GM23338 (cell line): ENCODE measurements around the gene XPO4. TPM values are rescaled to one million over a fixed set of nuclear protein-coding genes. Genes with fewer than 3 reads are reported as not detected.

Source experiments
- ATAC-seq: fragments of 200-7000 bp; cut with Tn5 transposase; 3 replicates; pipeline ENCODE4 v1.9.1; 2020
- DNase-seq: peaks from one replicate; pipeline ENCODE4 v3.0.0-alpha.2; 2015; ENCODE audit warnings: low spot score
- H2AFZ ChIP-seq: fragments of 200-600 bp; sonication (generic); 2 replicates; pipeline ENCODE4 v1.8.0; 2016; ENCODE audit warnings: antibody characterized with exemption, mild to moderate bottlenecking, moderate library complexity
- H3F3A ChIP-seq: fragments of 200-600 bp; sonication (generic); replicated peaks from 2 replicates; pipeline ENCODE4 v1.8.0; 2017; ENCODE audit warnings: antibody characterized with exemption, mixed run types, low read depth
- H3K27ac ChIP-seq: fragments of 200-600 bp; sonication (generic); 2 replicates; pipeline ENCODE4 v1.6.1; 2016; ENCODE audit warnings: low read depth
- H3K27me3 ChIP-seq: fragments of 200-600 bp; sonication (generic); 2 replicates; pipeline ENCODE4 v1.8.0; 2016; ENCODE audit warnings: mild to moderate bottlenecking, mixed run types, moderate library complexity; ENCODE audit not compliant: insufficient read depth
- H3K36me3 ChIP-seq: fragments of 200-600 bp; sonication (generic); 2 replicates; pipeline ENCODE4 v1.8.0; 2016; ENCODE audit warnings: mild to moderate bottlenecking; ENCODE audit not compliant: insufficient read depth
- H3K4me1 ChIP-seq: fragments of 200-600 bp; sonication (generic); 2 replicates; pipeline ENCODE4 v1.8.0; 2016; ENCODE audit warnings: mild to moderate bottlenecking, moderate library complexity; ENCODE audit not compliant: insufficient read depth
- H3K4me2 ChIP-seq: fragments of 200-600 bp; sonication (generic); 2 replicates; pipeline ENCODE4 v1.7.1; 2017; ENCODE audit warnings: mixed run types
- H3K4me3 ChIP-seq: fragments of 200-600 bp; sonication (generic); 2 replicates; pipeline ENCODE4 v1.6.1; 2016; ENCODE audit warnings: mixed run types
- H3K79me2 ChIP-seq: fragments of 200-600 bp; sonication (generic); replicated peaks from 2 replicates; pipeline ENCODE4 v1.8.0; 2017; ENCODE audit warnings: mild to moderate bottlenecking; ENCODE audit not compliant: insufficient read depth
- H3K9me2 ChIP-seq: fragments of 200-600 bp; sonication (generic); 2 replicates; pipeline ENCODE4 v1.8.0; 2017; ENCODE audit not compliant: insufficient read depth
- H4K20me1 ChIP-seq: fragments of 200-600 bp; sonication (generic); replicated peaks from 2 replicates; pipeline ENCODE4 v1.8.0; 2017; ENCODE audit warnings: mild to moderate bottlenecking; ENCODE audit not compliant: insufficient read depth
- H3K27ac Mint-ChIP-seq: 2 replicates; pipeline ENCODE4 v1.8.0; 2020; ENCODE audit warnings: inconsistent platforms, mild to moderate bottlenecking, moderate library complexity, mixed read lengths
- H3K27me3 Mint-ChIP-seq: 3 replicates; pipeline ENCODE4 v1.8.0; 2022; ENCODE audit warnings: low read depth, mild to moderate bottlenecking, moderate library complexity, mixed read lengths, inconsistent platforms; ENCODE audit not compliant: insufficient read depth, poor library complexity
- H3K36me3 Mint-ChIP-seq: 3 replicates; pipeline ENCODE4 v1.8.0; 2021; ENCODE audit warnings: low read depth, mild to moderate bottlenecking, inconsistent platforms, moderate library complexity, mixed read lengths
- H3K4me1 Mint-ChIP-seq: 3 replicates; pipeline ENCODE4 v1.8.0; 2020; ENCODE audit warnings: mild to moderate bottlenecking, inconsistent platforms, mixed read lengths
- H3K4me3 Mint-ChIP-seq: 3 replicates; pipeline ENCODE4 v1.8.0; 2021; ENCODE audit warnings: moderate library complexity, mild to moderate bottlenecking, inconsistent platforms, mixed read lengths
- H3K9me3 Mint-ChIP-seq: 3 replicates; pipeline ENCODE4 v1.8.0; 2020; ENCODE audit warnings: moderate library complexity, mild to moderate bottlenecking, inconsistent platforms, mixed read lengths
- CREB1 ChIP-seq: fragments of 250-450 bp; sonication (Bioruptor Pico); IDR thresholded peaks from 2 replicates; pipeline ENCODE4 v1.5.0; 2020; ENCODE audit warnings: low read depth, mild to moderate bottlenecking, moderate library complexity
- CTCF ChIP-seq, 2 experiments: fragments of 200-600 bp in 1 of 2; sonication (generic) in 1 of 2; conservative IDR thresholded peaks; 2 replicates each; pipeline versions ENCODE4 v1.5.1 to v1.6.1; 2016 to 2017; ENCODE audit warnings: antibody characterized with exemption in 2 of 2, low read depth in 2 of 2, mild to moderate bottlenecking in 2 of 2, moderate library complexity in 1 of 2
- ETS1 ChIP-seq: IDR thresholded peaks from 2 replicates; pipeline ENCODE4 v1.6.1; 2016; ENCODE audit warnings: antibody characterized with exemption
- EZH2 ChIP-seq: fragments of 200-600 bp; sonication (generic); IDR thresholded peaks from one replicate; pipeline ENCODE4 v1.8.0; 2017; ENCODE audit warnings: antibody characterized with exemption, mild to moderate bottlenecking, low read depth; ENCODE audit not compliant: unreplicated experiment
- EZH2phosphoT487 ChIP-seq: fragments of 200-600 bp; sonication (generic); IDR thresholded peaks from one replicate; pipeline ENCODE4 v1.8.1; 2018; ENCODE audit warnings: antibody characterized with exemption; ENCODE audit not compliant: unreplicated experiment
- JUNB ChIP-seq: IDR thresholded peaks from one replicate; pipeline ENCODE4 v1.6.1; 2016; ENCODE audit warnings: antibody characterized with exemption; ENCODE audit not compliant: unreplicated experiment
- NANOG ChIP-seq: IDR thresholded peaks from 2 replicates; pipeline ENCODE4 v1.6.1; 2016; ENCODE audit warnings: antibody characterized with exemption, borderline replicate concordance
- POLR2AphosphoS5 ChIP-seq: IDR thresholded peaks from 2 replicates; pipeline ENCODE4 v1.6.1; 2016; ENCODE audit warnings: antibody characterized with exemption, low read depth
- REST ChIP-seq: IDR thresholded peaks from one replicate; pipeline ENCODE4 v1.6.1; 2018; ENCODE audit warnings: antibody characterized with exemption; ENCODE audit not compliant: unreplicated experiment
- STAT1 ChIP-seq: IDR thresholded peaks from one replicate; pipeline ENCODE4 v1.6.1; 2016; ENCODE audit warnings: antibody characterized with exemption; ENCODE audit not compliant: unreplicated experiment
- ZNF114 ChIP-seq: fragments of 250-450 bp; sonication (Bioruptor Pico); IDR thresholded peaks from 2 replicates; pipeline ENCODE4 v1.5.0; 2020; ENCODE audit warnings: mild to moderate bottlenecking, moderate library complexity
- ZNF331 ChIP-seq: fragments of 250-450 bp; sonication (Bioruptor Pico); IDR thresholded peaks from 2 replicates; pipeline ENCODE4 v1.5.0; 2020; ENCODE audit warnings: low read depth, mild to moderate bottlenecking, moderate library complexity
- ZNF462 ChIP-seq: fragments of 250-450 bp; sonication (Bioruptor Pico); IDR thresholded peaks from 2 replicates; pipeline ENCODE4 v1.5.0; 2020; ENCODE audit warnings: mild to moderate bottlenecking, moderate library complexity
- polyA plus RNA-seq: library from polyadenylated mRNA; unstranded; fragments of >200 nt; fragmentation: Nextera tagmentation; extraction: Ambion mirVana; gene quantifications from 2 replicates; pipeline ENCODE4 v1.2.1, GENCODE V29; 2016
- total RNA-seq: library from RNA; depleted of rRNA; stranded (reverse); fragments of >200 nt; shearing (Covaris generic); gene quantifications from 2 replicates; pipeline ENCODE4 v1.2.3, GENCODE V29; 2014

The XPO4 gene
- total and polyA plus RNA-seq, 2 experiments from 2014 or later: 14.1 to 57.8 TPM

- no peak for TF ChIP-seq STAT1
Observed at GRCh38 chr13:20788312-20788711, 114.2 kb downstream of the XPO4 start (continued).

- Mint-ChIP-seq H3K4me1 (no peaks in the 10 kb centered on the region), H3K36me3 (peaks cover 42% of the 10 kb centered on the region), H3K27ac (no peak overlapping the region), H3K9me3 (no peaks in the 10 kb centered on the region), H3K4me3 (no peak overlapping the region), H3K27me3 (no peaks in the 10 kb centered on the region)
- Histone ChIP-seq H3K4me3 (no peak overlapping the region), H3K27me3 (no peaks in the 10 kb centered on the region), H3K4me2 (no peak overlapping the region), H3K9me2 (no peaks in the 10 kb centered on the region), H2AFZ (no peak overlapping the region), H3K27ac (no peak overlapping the region), H3F3A (no peaks in the 10 kb centered on the region), H3K79me2 (no peaks in the 10 kb centered on the region), H3K4me1 (no peaks in the 10 kb centered on the region), H4K20me1 (no peaks in the 10 kb centered on the region), H3K36me3 (peaks cover 18% of the 10 kb centered on the region; the same call in 1 of the 2 replicates)
- DNase-seq (no peak), ATAC-seq (no peak)
- TF ChIP-seq ZNF331 (CRISPR knock-in tag): no peak
- no peak for TF ChIP-seq ETS1
- TF ChIP-seq ZNF114: no peak
- TF ChIP-seq ZNF462: no peak
- no peak for TF ChIP-seq CREB1 (CRISPR knock-in tag)
- TF ChIP-seq CTCF (conservative IDR thresholded peaks at IDR 0.05; ENCODE audit: low read depth in 2 of 2): no peak
- no peak for TF ChIP-seq REST
- TF ChIP-seq JUNB: no peak
- TF ChIP-seq POLR2AphosphoS5: no peak
- no peak for TF ChIP-seq EZH2
- TF ChIP-seq NANOG: no peak
- TF ChIP-seq EZH2phosphoT487: no peak
- TF ChIP-seq STAT1: no peak
Observed at GRCh38 chr13:20787180-20787579, 115.4 kb downstream of the XPO4 start.
